ENCODE data around the gene CYB5A. TPM values are rescaled to one million over a fixed set of nuclear protein-coding genes. Genes with fewer than 3 reads are reported as not detected.

CYB5A gene
- total and polyA plus RNA-seq, 9 of the 15 experiments (the other 6 are each of a cell fraction or from before 2014, with no cell fraction given): 11.9 to 22.6 (median 14.1) TPM

DNA sequence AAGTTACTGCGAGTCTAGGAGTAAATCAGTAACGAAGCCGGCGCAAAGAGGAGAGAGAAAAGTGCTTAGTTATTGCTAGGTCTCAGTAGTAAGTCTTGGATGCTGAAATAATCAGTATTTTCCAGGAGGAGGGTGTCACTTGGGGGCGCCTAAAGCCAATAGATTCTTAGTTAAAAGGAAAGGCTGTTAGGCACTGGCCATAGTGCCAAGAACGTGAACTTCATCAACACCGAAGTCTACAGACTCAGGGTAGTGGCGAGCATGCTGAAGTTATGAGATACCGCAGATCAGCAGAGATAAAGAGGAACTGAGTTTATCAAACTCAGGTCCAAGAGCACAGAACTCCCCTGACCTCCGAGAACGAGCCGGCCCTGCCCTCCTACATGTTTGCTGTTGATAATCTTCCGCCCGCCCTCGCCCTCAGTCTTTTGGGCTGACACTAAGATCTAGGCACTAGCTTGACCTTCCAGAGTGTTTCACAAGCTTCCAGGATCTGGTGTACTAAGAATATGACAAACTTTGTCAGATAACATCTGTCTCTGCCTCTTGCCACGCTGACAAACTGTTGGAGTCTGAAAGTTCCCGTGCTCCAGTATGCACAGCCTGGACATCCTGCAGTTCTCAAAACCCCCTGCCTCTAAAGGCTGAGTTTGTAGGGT lies 49.2 kb downstream of the CYB5A start (continued):
- TF ChIP-seq, protein P1, sequence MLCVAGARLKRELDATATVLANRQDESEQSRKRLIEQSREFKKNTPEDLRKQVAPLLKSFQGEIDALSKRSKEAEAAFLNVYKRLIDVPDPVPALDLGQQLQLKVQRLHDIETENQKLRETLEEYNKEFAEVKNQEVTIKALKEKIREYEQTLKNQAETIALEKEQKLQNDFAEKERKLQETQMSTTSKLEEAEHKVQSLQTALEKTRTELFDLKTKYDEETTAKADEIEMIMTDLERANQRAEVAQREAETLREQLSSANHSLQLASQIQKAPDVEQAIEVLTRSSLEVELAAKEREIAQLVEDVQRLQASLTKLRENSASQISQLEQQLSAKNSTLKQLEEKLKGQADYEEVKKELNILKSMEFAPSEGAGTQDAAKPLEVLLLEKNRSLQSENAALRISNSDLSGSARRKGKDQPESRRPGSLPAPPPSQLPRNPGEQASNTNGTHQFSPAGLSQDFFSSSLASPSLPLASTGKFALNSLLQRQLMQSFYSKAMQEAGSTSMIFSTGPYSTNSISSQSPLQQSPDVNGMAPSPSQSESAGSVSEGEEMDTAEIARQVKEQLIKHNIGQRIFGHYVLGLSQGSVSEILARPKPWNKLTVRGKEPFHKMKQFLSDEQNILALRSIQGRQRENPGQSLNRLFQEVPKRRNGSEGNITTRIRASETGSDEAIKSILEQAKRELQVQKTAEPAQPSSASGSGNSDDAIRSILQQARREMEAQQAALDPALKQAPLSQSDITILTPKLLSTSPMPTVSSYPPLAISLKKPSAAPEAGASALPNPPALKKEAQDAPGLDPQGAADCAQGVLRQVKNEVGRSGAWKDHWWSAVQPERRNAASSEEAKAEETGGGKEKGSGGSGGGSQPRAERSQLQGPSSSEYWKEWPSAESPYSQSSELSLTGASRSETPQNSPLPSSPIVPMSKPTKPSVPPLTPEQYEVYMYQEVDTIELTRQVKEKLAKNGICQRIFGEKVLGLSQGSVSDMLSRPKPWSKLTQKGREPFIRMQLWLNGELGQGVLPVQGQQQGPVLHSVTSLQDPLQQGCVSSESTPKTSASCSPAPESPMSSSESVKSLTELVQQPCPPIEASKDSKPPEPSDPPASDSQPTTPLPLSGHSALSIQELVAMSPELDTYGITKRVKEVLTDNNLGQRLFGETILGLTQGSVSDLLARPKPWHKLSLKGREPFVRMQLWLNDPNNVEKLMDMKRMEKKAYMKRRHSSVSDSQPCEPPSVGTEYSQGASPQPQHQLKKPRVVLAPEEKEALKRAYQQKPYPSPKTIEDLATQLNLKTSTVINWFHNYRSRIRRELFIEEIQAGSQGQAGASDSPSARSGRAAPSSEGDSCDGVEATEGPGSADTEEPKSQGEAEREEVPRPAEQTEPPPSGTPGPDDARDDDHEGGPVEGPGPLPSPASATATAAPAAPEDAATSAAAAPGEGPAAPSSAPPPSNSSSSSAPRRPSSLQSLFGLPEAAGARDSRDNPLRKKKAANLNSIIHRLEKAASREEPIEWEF (CRISPR knock-in tag; IDR thresholded peaks at IDR 0.05): no peak
- TF ChIP-seq TCF7L2 (IDR thresholded peaks at IDR 0.05; ENCODE audit: low read depth, low read length) (no peak), RBBP5 (IDR thresholded peaks at IDR 0.05; ENCODE audit: borderline replicate concordance, insufficient read depth, low read length, poor library complexity, severe bottlenecking) (peak; percentile 56), MAFF (IDR thresholded peaks at IDR 0.05; ENCODE audit: low read length) (no peak; the same call in 1 of the 2 replicates), CXXC5 (CRISPR knock-in tag; IDR thresholded peaks at IDR 0.05) (peak; percentile 78), KDM4B (IDR thresholded peaks at IDR 0.05; ENCODE audit: borderline replicate concordance in 2 of 2, low read depth in 1 of 2) (no peak), KLF10 (CRISPR knock-in tag; IDR thresholded peaks at IDR 0.05) (no peak), JUND (IDR thresholded peaks at IDR 0.05; ENCODE audit: borderline replicate concordance, low read depth, low read length) (peak; percentile 41; the same call in 1 of the 2 replicates), JUND (tag; IDR thresholded peaks at IDR 0.05; ENCODE audit: borderline replicate concordance, low read depth, low read length) (peak; percentile 13; the same call in 1 of the 3 replicates), ZNF696 (CRISPR knock-in tag; conservative IDR thresholded peaks at IDR 0.05) (no peak), HDAC8 (tag; IDR thresholded peaks at IDR 0.05) (no peak), TAF15 (IDR thresholded peaks at IDR 0.05; ENCODE audit: low read depth, low read length) (no peak), DPF2 (IDR thresholded peaks at IDR 0.05) (peak; percentile 83), TAF7 (tag; IDR thresholded peaks at IDR 0.05) (no peak), MTA2 (IDR thresholded peaks at IDR 0.05; ENCODE audit: low read depth) (peak; percentile 57), HNRNPUL1 (IDR thresholded peaks at IDR 0.05; ENCODE audit: low read length) (no peak), BHLHE40 (IDR thresholded peaks at IDR 0.05; ENCODE audit: low read length) (peak; percentile 65), EP400 (IDR thresholded peaks at IDR 0.05) (peak; percentile 27; the same call in 1 of the 2 replicates), EP300 (IDR thresholded peaks at IDR 0.05; ENCODE audit: low read length) (peak; percentile 70; the same call in 1 of the 2 replicates), MIER1 (IDR thresholded peaks at IDR 0.05; ENCODE audit: low read depth) (no peak)
- TF ChIP-seq, protein P2, sequence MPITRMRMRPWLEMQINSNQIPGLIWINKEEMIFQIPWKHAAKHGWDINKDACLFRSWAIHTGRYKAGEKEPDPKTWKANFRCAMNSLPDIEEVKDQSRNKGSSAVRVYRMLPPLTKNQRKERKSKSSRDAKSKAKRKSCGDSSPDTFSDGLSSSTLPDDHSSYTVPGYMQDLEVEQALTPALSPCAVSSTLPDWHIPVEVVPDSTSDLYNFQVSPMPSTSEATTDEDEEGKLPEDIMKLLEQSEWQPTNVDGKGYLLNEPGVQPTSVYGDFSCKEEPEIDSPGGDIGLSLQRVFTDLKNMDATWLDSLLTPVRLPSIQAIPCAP (CRISPR knock-in tag; IDR thresholded peaks at IDR 0.05; ENCODE audit: borderline replicate concordance): no peak
